NB4 (cell line): Measurements from ENCODE around the gene ADAM11.
"Not testable (repeated sequence)": the region's sequence is repeated elsewhere in the genome, so short reads cannot be mapped to it uniquely, and the experiment has no call there.

Experiments
- DNase-seq: peaks from one replicate; pipeline ENCODE4 v3.0.0; 2010; ENCODE audit warnings: low read depth
- H3K4me3 ChIP-seq: one replicate; pipeline ENCODE4 v1.5.1; 2011; ENCODE audit warnings: mild to moderate bottlenecking, low read depth, low read length, moderate library complexity
- CTCF ChIP-seq: IDR thresholded peaks from one replicate; pipeline ENCODE4 v1.5.1; 2012; ENCODE audit warnings: low read depth, low read length
- MAX ChIP-seq: IDR thresholded peaks from 2 replicates; pipeline ENCODE4 v1.6.1; 2011; ENCODE audit warnings: low read depth, low read length
- MYC ChIP-seq: IDR thresholded peaks from 2 replicates; pipeline ENCODE4 v1.6.1; 2011; ENCODE audit warnings: low read depth, low read length
- POLR2A ChIP-seq: IDR thresholded peaks from 2 replicates; pipeline ENCODE4 v1.6.1; 2011; ENCODE audit warnings: mild to moderate bottlenecking; ENCODE audit not compliant: insufficient read length; ENCODE audit errors: extremely low read depth

The ADAM11 gene

GRCh38 chr17:44804302-44805089 lies 45.7 kb downstream of the ADAM11 start:
- H3K4me3 ChIP-seq: no peak overlapping the region
- TF ChIP-seq CTCF: no peak
- no peak for DNase-seq

GRCh38 chr17:44807093-44807816 lies 48.5 kb downstream of the ADAM11 start:
- no peak for DNase-seq
- H3K4me3 ChIP-seq: no peak overlapping the region
- TF ChIP-seq MYC: no peak
- no peak for TF ChIP-seq MAX
- no peak for TF ChIP-seq POLR2A
- TF ChIP-seq CTCF: no peak

GRCh38 chr17:44807817-44808155 lies 49.0 kb downstream of the ADAM11 start:
- DNase-seq: no peak
- H3K4me3 ChIP-seq: no peak overlapping the region
- TF ChIP-seq CTCF (no peak), MAX (no peak), MYC (no peak), POLR2A (no peak)

GRCh38 chr17:44808156-44808555 lies 49.4 kb downstream of the ADAM11 start:
- no peak overlapping the region for H3K4me3 ChIP-seq
- no peak for TF ChIP-seq CTCF
- TF ChIP-seq MYC: no peak
- no peak for TF ChIP-seq MAX
- TF ChIP-seq POLR2A: no peak
- DNase-seq: no peak

- H3K4me3 ChIP-seq, DNase-seq: not testable (repeated sequence)
Observed at GRCh38 chr17:44808656-44809388, 50.0 kb downstream of the ADAM11 start.

GRCh38 chr17:44812263-44812662 lies 53.5 kb downstream of the ADAM11 start:
- H3K4me3 ChIP-seq: no peak overlapping the region
- no peak for DNase-seq
- TF ChIP-seq MYC: no peak
- TF ChIP-seq MAX: no peak
- no peak for TF ChIP-seq CTCF
- no peak for TF ChIP-seq POLR2A

- DNase-seq, H3K4me3 ChIP-seq: not testable (repeated sequence)
Observed at GRCh38 chr17:44818508-44818907, 59.7 kb downstream of the ADAM11 start.
